Transverse colon (tissue), 4 donors: ENCODE results near the gene FAM20C. TPM values are rescaled to one million over a fixed set of nuclear protein-coding genes. Genes with fewer than 3 reads are reported as not detected.

ENCODE experiments used
- DNase-seq: peaks from one replicate; pipeline ENCODE4 v3.0.0-alpha.2; 2019
- H3K27ac ChIP-seq, 4 donors: fragments of 200-600 bp; sonication (generic); 2 replicates each; pipeline ENCODE4 v1.5.1; 2016 to 2018; ENCODE audit warnings: inconsistent platforms in 4 of 4
- H3K27me3 ChIP-seq: fragments of 200-600 bp; sonication (generic); 2 replicates; pipeline ENCODE4 v1.5.1; 2017; ENCODE audit warnings: inconsistent platforms
- H3K36me3 ChIP-seq, 4 donors: fragments of 200-600 bp; sonication (generic); 2 replicates each; pipeline ENCODE4 v1.5.1; 2017 to 2019; ENCODE audit warnings: inconsistent platforms in 4 of 4
- H3K4me1 ChIP-seq, 4 donors: fragments of 200-600 bp; sonication (generic); 2 replicates each; pipeline ENCODE4 v1.5.1; 2017 to 2020; ENCODE audit warnings: inconsistent platforms in 4 of 4
- H3K4me3 ChIP-seq, 4 donors: fragments of 200-600 bp; sonication (generic); 1 replicate in 1 of 4; 2 replicates in 3 of 4; pipeline versions ENCODE4 v1.5.1 to v1.6.1; 2017 to 2019; ENCODE audit warnings: inconsistent platforms in 4 of 4
- H3K9me3 ChIP-seq, 2 donors: fragments of 200-600 bp; sonication (generic); 2 replicates each; pipeline ENCODE4 v1.5.1; 2017 to 2019; ENCODE audit warnings: inconsistent platforms in 2 of 2
- CTCF ChIP-seq, 5 experiments: fragments of 200-600 bp in 3 of 5; fragments of 450-650 bp in 2 of 5; sonication (generic) in 3 of 5; IDR thresholded peaks; 1 replicate in 2 of 5; 2 replicates in 3 of 5; pipeline ENCODE4 v1.5.1; 2016 to 2017; ENCODE audit warnings: antibody characterized with exemption in 5 of 5, inconsistent platforms in 3 of 5, mild to moderate bottlenecking in 2 of 5, moderate library complexity in 1 of 5
- EP300 ChIP-seq: sonication (generic); formaldehyde crosslinking; IDR thresholded peaks from one replicate; pipeline ENCODE4 v1.6.1; 2017; ENCODE audit warnings: antibody characterized with exemption, low read depth
- POLR2A ChIP-seq: fragments of 450-650 bp; IDR thresholded peaks from one replicate; pipeline ENCODE4 v1.6.1; 2016; ENCODE audit warnings: antibody characterized with exemption, mild to moderate bottlenecking, moderate library complexity
- POLR2AphosphoS5 ChIP-seq, 3 donors: sonication (generic); formaldehyde crosslinking; IDR thresholded peaks; one replicate each; pipeline ENCODE4 v1.6.1; 2016; ENCODE audit warnings: antibody characterized with exemption in 3 of 3
- WGBS, 2 donors: methylation state at CpG; one replicate each; pipeline ENCODE4 v1.1.5; 2018; ENCODE audit warnings: low coverage in 1 of 2; 5-methylcytosine and 5-hydroxymethylcytosine counted together
- in situ Hi-C, 4 donors: fragments of 200-750 bp; cut with MboI; loops; one replicate each; pipeline versions ENCODE4 v1.15.0 to v1.15.1; 2017; ENCODE audit warnings: low sequenced_read_pairs in 3 of 4, low pct_ligation_motif_present in 1 of 4, low pct_unique_long_range_greater_than_20kb in 1 of 4
- intact Hi-C: fragments of 100-400 bp; cut with DNase I; formaldehyde crosslinking; loops from one replicate; pipeline ENCODE4 v1.15.1; 2023; ENCODE audit warnings: low total_unique reads
- total RNA-seq, 4 donors: library from RNA; depleted of rRNA; stranded (reverse); fragments of >200 nt; gene quantifications; one replicate each; pipeline ENCODE4 v1.1.0, GENCODE V29; 2016

FAM20C gene
- total RNA-seq, 4 donors from 2014 or later: 10.5 to 62.3 (median 23.5) TPM

GRCh38 chr7:298743-299142 is 106.4 kb downstream of the FAM20C start:
- Histone ChIP-seq H3K27me3 (peaks cover 12% of the 10 kb centered on the region), H3K27ac (no peak overlapping the region), H3K4me1 (peaks cover 0 to 11% (median 5%) of the 10 kb centered on the region in 4 donors), H3K4me3 (no peak overlapping the region), H3K9me3 (no peaks in the 10 kb centered on the region), H3K36me3 (no peaks in the 10 kb centered on the region)
- DNase-seq: no peak
- in situ Hi-C loops (no loop called here), intact Hi-C loops (no loop called here)
- 81 to 88% methylated on average over 8 to 13 of the region's 13 CpGs for WGBS, 2 donors
- TF ChIP-seq POLR2A: no peak
- TF ChIP-seq CTCF (IDR thresholded peaks at IDR 0.05): no peak
- TF ChIP-seq EP300: no peak
- no peak for TF ChIP-seq POLR2AphosphoS5 (IDR thresholded peaks at IDR 0.05)

- no peak overlapping the region for H3K4me3 ChIP-seq
- intact Hi-C loops: no loop called here
- H3K4me1 ChIP-seq: peaks cover 0 to 7% (median 3%) of the 10 kb centered on the region in 4 donors
- no peaks in the 10 kb centered on the region for H3K36me3 ChIP-seq
- H3K9me3 ChIP-seq: no peaks in the 10 kb centered on the region
- H3K27ac ChIP-seq: no peak overlapping the region
- 90% methylated on average over 15 of the region's 15 CpGs; no CpG with 5 or more reads in 1 of the 2 donors for WGBS, 2 donors
- in situ Hi-C loops: no loop called here
- peaks cover 12% of the 10 kb centered on the region for H3K27me3 ChIP-seq
- TF ChIP-seq POLR2A: no peak
- TF ChIP-seq EP300: no peak
- TF ChIP-seq CTCF (IDR thresholded peaks at IDR 0.05): no peak
- TF ChIP-seq POLR2AphosphoS5 (IDR thresholded peaks at IDR 0.05): no peak
- DNase-seq: no peak
Measured at GRCh38 chr7:299169-299568, 106.8 kb downstream of the FAM20C start.

- intact Hi-C loops (no loop called here), in situ Hi-C loops (no loop called here)
- Histone ChIP-seq H3K4me3 (no peak overlapping the region), H3K27ac (no peak overlapping the region), H3K9me3 (no peaks in the 10 kb centered on the region), H3K36me3 (no peaks in the 10 kb centered on the region), H3K4me1 (peaks cover 0 to 2% (median under 1%) of the 10 kb centered on the region in 4 donors), H3K27me3 (peaks cover 10% of the 10 kb centered on the region)
- DNase-seq: no peak
- 92% methylated on average over 16 of the region's 16 CpGs; no CpG with 5 or more reads in 1 of the 2 donors for WGBS, 2 donors
- TF ChIP-seq CTCF (IDR thresholded peaks at IDR 0.05): no peak
Measured at GRCh38 chr7:299628-300027, 107.3 kb downstream of the FAM20C start.

- no peaks in the 10 kb centered on the region for H3K4me1 ChIP-seq
- H3K9me3 ChIP-seq: no peaks in the 10 kb centered on the region
- WGBS, 2 donors: 93 to 94% methylated on average over 3 to 10 of the region's 10 CpGs
- intact Hi-C loops: no loop called here
- TF ChIP-seq POLR2AphosphoS5 (IDR thresholded peaks at IDR 0.05) (no peak), POLR2A (no peak), EP300 (no peak), CTCF (IDR thresholded peaks at IDR 0.05) (no peak)
- H3K36me3 ChIP-seq: no peaks in the 10 kb centered on the region
- H3K27ac ChIP-seq: no peak overlapping the region
- DNase-seq: no peak
- peaks cover 6% of the 10 kb centered on the region for H3K27me3 ChIP-seq
- in situ Hi-C loops: no loop called here
- no peak overlapping the region for H3K4me3 ChIP-seq
Measured at GRCh38 chr7:300048-300447, 107.7 kb downstream of the FAM20C start.
